ENCODE measurements around the gene ABCD1.

Gene ABCD1

GRCh38 chrX:153763989-153764755, 39.5 kb downstream of the ABCD1 start, which contains the start of gene PLXNB3:
Gene PLXNB3, plus strand, starts transcription at chrX:153764249. Its CDS starts 1,287 bp downstream, at chrX:153765536.
- peak; percentile 57 for DNase-seq

- no peak for DNase-seq
Measured at GRCh38 chrX:153764786-153765137, 40.1 kb downstream of the ABCD1 start.

- no peak for DNase-seq
Measured at GRCh38 chrX:153765138-153766079, 40.8 kb downstream of the ABCD1 start.

- DNase-seq: no peak
Measured at GRCh38 chrX:153766098-153766817, 41.6 kb downstream of the ABCD1 start.

GRCh38 chrX:153766871-153767673, 42.4 kb downstream of the ABCD1 start:
- DNase-seq: no peak

GRCh38 chrX:153767674-153768055, 43.0 kb downstream of the ABCD1 start:
- DNase-seq: no peak

- DNase-seq: no peak
Measured at GRCh38 chrX:153768311-153769157, 43.9 kb downstream of the ABCD1 start.

GRCh38 chrX:153769158-153769864, 44.7 kb downstream of the ABCD1 start:
- DNase-seq: no peak

GRCh38 chrX:153769865-153770600, 45.4 kb downstream of the ABCD1 start:
- no peak for DNase-seq

GRCh38 chrX:153770601-153771414, 46.2 kb downstream of the ABCD1 start:
- DNase-seq: no peak

GRCh38 chrX:153771415-153772315, 47.0 kb downstream of the ABCD1 start:
- no peak for DNase-seq

GRCh38 chrX:153772316-153773217, 47.9 kb downstream of the ABCD1 start:
- DNase-seq: no peak

GRCh38 chrX:153773218-153773611, 48.6 kb downstream of the ABCD1 start:
- no peak for DNase-seq

- no peak for DNase-seq
Measured at GRCh38 chrX:153773741-153774575, 49.3 kb downstream of the ABCD1 start.

GRCh38 chrX:153774576-153775292, 50.1 kb downstream of the ABCD1 start:
- no peak for DNase-seq

All from activated CD4-positive, alpha-beta T cell treated with anti-CD3 and anti-CD28 coated beads for 1 hour (primary cell).